ENCODE data around the gene QPRT.
"Not testable (repeated sequence)": the region's sequence is repeated elsewhere in the genome, so short reads cannot be mapped to it uniquely, and the experiment has no call there.

- TF ChIP-seq CTCF, EZH2, EZH2phosphoT487 (IDR thresholded peaks at IDR 0.05): not testable (repeated sequence)
Observed at GRCh38 chr16:29631658-29632057, 47.3 kb upstream of the QPRT start.
